Stimulated activated CD4-positive, alpha-beta T cell treated with anti-CD3 and anti-CD28 coated beads, Interleukin-1b, Interleukin-23, amount 100 ng/mL, for 1 hour (primary cell): ENCODE measurements around the gene CHCHD6.
A peak's percentile ranks its signal among the peaks of the same experiment; 100 is the strongest.

Experiments
- DNase-seq, 2 donors: peaks; one replicate each; pipeline ENCODE4 v3.0.0-alpha.2; 2020; ENCODE audit warnings: low read depth in 2 of 2

The CHCHD6 gene

DNA sequence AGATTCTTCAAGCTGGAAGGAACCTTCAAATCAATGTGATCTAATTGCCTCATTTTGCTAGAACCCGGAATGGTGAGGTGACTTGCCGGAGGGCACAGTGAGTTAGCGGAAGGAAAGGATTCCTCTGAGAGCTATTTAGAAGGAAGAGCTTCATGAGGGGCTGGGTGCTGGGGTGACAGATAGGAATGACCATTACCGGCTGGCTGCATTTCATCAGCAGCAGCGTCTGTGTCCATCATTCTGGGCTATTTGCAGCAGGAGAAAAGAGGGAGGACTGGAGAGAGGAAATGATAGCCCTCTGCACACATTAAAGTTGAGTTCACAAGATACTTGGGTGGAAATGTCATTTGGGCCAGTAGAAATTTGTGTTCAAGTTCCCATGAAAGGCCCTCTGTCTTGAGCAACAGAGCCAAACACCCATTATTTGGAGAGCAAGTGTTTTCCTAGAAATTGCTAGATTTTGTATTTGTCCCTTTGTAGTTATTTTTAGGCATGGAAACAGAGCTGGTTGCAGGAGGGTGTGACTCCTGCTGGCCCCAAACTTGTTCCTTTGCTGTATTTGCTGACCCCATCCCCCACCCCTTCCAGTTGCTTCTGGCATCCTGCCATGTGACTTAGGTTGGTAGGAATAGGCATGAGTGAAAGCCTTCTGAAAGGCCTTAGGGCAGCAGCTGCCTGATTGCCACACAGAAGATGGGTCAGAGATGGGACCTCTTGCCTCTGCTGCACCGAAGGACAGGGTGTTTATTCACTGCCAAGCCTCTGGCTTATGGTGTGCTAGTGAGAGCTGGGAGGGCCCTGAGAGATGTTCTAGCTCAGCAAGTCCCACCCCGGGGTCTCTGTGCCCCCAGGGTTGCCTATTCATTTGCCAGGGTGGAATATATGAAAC lies 191.4 kb downstream of the CHCHD6 start:
- DNase-seq, result no peak

DNA sequence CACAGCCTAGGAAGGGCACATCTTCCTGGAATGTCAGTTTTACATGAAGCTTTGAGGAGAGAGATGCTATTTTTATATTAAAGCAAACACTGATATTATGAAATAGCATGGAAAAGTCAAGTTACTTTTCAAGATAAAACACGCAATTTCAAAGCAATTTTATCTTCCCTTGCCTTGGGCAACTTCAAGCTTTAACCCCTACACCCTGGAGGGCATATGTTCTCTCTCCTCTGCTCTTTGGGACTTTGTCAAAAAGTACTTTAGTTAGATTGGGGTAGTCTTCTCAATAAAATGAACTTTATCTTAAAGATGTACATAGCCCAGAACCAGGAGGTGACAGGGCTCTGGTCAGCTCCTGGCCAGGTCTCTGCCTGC lies 192.0 kb downstream of the CHCHD6 start:
- no peak for DNase-seq

DNA sequence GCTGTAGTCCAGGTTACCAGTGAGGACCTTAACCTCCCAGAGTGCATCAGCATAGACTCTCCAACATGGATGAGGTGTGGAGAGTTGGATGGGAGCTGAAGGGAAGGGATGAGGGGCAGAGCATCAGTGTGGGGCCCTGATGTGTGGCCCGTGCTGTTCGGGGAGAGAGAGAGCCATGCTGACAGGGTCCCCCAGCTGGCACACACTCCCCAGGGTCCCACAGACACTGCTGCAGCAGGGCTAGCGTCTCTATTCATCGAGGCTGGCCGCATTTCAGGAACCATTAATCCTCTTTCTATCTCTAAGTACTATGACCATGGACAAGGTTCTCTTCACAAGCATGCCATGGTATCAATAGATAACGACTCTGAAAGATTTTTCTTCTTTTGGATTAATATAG lies 192.9 kb downstream of the CHCHD6 start:
- DNase-seq, result no peak

DNA sequence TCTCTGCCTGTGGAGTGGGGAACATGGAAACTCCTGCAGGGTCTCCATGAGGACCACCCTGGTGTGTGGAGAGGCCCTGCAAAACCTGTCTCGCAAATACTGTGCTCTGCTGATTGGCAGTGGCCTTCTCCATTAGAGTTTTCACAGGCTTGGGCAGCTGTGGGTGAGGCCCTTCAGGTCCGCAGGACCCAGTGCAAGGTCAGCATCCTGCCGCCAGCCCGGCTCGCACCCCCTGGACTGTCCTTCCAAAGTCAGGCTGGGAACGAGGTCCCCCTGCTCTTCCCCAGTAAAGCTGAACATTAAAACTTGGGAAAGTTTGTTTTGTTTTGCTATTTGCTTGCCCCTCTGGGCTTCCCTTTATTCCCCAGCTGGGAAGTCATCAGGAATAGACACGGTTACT lies 193.9 kb downstream of the CHCHD6 start:
- DNase-seq, result no peak

DNA sequence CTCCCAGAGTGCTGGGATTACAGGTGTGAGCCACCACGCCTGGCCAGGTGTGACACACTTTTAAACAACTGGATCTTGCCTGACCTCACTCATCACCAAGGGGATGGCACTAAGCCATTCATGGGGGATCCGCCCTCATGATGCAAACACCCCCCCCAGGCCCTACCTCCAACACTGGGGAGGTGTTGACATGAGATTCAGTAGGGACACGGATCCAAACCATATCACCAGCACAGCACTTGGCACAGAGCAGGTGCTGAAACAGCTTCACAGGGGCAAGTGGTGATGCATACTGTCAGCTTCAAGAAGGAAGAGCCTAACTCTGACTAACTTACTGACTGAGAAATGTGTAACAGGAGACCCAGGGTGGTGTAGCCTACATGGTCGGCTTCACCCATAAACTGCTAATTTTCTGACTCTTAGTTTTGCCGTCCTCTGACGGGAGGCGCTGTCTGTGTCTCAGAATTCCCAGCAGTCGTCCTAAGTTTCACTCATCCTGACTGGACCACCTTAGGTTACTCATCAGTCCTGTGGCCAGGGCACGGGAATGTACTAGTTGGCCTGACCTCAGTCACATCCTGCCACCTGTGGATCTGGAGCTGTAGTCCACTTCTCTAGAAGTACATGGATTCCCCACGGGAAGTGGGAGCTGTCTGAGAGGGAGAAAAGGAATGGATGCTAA lies 197.0 kb downstream of the CHCHD6 start:
- DNase-seq, result no peak

DNA sequence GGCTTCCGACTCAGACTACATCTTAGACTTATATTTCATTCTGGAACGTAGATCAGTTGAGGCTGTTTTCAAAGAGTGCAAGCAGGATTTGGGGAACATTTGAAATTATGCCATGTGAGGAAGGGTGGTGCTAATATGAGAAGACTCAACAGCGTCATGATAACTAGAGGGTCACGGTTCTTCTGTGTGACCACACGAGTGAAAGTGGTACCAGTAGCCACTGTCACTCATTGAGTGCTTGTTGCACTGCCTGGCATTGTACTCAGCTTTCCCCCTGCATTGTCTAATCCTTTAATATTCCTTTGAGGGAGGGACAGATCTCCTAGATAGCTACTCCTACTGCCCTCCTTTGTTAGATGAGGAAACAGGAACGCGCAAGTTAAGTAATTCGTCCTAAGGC lies 197.6 kb downstream of the CHCHD6 start:
- no peak for DNase-seq

DNA sequence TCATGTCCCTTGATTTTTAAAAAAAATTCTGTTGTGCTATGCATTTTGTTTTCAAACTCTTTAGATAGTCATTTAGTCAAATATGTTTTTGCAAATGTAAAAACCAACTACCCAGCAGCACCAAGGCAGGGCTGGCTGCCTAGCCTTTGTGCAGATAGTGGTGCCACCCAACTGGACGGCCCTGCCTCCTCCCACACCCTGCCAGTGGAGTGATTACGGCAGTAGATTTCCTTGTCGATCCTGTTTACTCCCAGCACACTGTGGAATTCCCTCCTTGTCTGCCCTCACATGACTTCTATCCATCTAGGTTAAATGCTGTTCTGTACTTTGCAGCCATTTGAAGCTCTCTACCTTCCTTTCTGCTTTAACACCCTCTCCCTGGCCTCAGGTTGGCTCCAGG lies 199.5 kb downstream of the CHCHD6 start:
- no peak for DNase-seq

DNA sequence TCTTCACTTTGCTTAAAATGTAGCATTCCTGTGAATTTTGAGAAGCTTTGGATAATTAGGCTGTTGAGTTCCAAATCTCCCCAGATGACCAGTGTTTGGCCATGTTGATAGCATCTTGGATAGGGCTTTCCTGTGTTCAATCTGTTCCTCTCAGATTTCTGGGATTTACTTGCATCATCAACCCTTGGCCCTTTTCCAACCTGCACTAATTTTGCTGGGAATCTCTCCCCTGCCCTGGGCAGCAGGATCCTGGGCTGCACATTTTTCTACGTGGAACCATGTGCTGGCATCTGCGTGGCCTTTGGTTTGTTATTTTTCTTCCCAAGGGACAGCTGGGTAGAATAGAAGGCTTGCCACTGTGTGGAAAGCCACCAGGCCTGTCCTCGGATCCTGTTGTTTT lies 203.5 kb downstream of the CHCHD6 start:
- DNase-seq, result no peak

DNA sequence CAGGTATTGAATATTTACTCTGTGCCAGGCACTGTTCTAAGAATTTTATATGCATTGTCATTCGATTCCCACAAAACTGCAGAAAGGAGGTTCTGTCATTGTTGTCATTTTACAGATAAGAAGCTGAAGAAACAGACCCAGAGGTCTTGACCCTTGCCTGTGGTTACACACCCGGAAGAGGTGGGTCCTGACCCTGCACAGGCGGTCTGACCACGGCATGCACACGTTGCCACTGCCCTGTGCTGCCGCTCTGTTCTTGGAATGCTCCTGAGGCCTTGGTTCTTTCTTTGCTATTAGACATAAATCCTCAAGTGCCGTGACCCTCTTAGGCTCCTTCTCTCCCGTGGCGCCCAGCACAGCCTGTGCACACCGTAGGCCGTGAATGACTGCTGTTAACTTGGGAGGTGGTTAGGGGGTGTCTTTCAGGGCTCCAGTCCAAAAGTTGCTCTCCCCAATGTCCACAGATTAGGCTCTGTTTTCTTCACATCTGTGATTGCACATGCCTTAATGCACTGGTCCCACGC lies 204.8 kb downstream of the CHCHD6 start:
- DNase-seq, result no peak

DNA sequence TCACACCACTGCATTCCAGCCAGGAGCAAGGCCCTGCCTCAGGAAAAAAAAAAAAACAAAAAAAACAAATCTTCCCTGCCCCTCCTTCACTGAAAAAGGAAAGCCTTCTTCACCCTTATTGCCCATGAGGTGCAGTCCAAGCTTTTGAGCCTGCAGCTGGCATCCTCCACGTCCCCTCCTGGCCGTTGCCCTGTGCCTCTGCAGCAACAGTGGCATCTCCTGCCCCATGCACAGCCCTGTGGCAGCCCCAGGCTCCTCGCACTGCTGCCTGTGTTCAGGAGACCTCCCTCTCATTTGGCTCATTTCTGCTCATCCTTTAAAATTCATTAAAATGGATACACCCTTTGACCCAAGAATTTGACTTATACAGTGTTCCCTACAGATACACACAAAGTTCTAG lies 206.2 kb downstream of the CHCHD6 start:
- no peak for DNase-seq

DNA sequence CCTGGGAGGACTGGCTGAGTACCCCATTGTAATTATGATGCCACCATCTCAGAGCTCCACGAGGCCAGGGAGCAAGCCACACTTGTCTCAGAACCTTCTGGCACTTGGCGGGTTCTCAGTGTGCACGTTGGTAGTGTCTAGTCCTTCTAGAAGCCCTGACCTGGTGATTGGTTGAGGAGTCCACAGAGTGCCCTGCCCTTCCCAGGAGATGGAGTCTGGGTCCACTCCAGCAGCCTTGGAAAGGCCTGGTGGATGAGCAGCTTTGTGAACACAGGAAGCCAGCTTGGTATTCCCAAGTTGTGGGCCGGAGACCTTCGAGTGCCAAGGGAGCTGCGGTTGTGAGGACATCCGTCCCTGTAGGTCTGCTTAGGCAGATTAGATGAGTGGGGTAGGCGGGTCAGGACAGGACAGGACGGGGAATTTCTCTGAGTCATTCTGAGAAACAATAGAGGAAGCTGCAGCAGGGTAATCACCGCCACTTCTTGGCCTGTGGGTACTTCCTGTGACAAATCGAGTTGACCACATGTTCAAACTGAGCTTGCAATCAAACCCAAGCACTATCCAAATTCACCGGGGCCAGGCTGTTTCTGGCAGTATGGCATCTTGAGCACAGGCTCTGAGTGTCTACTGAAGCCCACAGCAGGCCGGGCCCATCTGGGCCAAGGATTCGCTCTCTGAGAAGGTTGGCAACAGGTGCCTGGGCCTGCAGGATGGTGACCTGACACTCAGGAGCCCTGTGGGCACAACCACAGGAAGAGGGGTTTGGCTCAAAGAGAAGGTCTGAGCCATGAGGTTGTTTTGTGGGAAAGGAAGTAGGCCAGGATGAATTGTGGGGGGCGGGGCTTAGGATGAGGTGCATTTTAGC lies 207.4 kb downstream of the CHCHD6 start:
- peak; percentile 12 for DNase-seq

DNA sequence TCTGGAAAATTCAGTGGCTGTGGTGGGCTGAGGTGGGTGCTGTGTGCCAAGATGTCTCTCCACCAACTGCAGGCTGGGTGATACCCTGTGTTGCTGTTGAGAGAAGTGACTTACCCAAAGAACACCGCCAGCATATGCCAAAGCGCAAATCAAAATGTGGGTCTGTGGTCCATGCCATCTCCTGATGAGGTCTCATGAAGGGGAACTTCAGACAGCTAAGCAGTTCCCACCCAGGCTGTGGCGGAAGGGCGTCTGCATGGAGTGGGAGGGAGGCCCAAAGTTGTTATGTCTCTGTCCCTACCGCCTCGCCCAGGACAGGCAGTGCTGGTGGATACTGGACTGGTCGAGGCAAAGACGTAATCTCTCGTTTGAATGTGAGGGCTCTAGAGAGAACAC lies 208.0 kb downstream of the CHCHD6 start:
- no peak for DNase-seq

DNA sequence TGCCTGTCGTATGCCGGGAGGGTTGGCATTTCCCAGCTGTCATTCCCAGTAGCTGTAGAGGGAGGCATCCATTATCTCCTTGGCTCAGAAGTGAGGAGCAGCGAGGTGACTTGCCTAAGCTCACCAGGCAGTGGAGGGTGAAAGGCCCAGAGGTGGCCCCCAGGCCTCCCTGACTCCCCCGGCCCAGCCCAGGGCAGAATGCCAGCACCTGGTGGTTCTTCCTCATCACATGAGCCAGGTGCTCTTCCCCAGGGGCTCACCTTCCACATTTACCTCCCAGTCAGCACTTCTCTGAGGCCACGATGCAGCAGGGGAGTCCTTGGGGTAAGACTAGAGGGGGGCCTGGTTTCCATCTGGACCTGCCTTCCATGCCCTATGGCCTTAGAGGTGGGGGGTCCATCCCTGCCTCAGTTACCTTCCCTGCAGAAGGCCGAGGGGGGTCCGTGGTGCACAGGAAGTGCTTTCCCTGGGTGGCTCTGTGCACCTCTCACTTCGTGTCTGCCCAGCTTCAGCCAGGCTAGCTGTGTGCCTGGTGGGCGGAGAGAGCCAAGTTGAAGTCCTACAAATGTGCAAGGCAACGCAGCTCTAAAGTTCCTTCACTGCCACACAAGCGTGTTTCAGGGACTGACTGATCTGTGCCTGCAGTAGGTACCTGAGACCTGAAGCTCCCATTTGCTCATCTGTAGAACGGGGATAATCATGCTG lies 208.6 kb downstream of the CHCHD6 start:
- DNase-seq, result no peak

DNA sequence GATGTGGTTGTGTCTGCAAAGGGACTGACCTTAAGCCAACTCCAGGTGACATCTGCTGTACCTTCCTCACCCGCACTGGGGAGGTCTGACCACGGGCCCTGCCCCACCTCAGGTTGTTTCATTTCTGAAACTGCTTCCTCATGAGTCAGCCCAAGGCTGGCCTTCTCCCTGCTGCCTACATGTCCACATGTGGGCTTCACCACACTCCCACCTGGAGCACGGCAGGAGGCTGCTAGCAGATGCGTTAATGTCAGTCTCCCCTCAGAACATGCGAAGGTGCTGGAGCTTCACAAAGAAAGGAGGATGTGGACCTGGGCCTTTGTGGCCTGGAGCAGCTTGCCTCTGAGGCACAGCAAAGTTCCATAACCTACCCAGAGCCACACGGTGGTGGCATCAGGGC lies 209.5 kb downstream of the CHCHD6 start:
- no peak for DNase-seq

DNA sequence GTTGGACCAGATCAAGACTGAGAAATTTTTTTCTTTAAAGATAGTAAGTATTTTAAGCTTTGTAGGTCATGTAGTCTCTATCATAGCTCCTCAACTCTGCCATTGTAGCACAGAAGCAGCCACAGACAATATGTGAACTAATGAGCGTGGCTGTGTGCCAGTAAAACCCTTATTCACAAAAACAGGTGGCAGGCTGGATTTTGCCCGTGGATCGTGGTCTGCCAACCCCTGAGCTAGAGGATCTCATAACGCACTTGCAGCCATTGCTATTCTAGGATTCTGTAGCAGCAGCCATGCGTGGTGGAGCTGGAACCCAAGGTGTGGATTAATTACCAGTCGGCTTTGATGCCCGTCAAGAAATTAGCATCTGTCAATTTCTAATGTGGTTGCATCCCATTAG lies 210.2 kb downstream of the CHCHD6 start:
- DNase-seq, result no peak

DNA sequence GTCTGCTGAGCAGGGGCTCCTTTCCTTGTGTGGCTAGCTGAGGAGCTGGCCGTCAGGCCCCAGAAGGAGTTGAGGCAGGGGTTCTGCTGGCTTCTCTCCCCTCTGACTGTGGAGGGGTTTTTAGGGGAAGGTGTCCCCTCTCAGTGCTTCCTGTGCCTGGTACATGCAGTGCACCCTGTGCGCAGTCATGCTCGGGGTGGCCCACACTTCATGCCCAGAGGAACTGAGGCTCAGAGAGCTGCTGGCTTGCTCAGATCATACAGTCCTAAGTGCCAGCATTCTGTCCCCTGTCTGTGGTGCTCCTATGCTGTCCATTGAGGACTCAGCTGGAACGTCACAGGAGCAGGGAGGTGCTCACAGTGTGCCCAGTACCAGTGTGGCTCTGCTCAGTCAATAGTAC lies 211.0 kb downstream of the CHCHD6 start:
- no peak for DNase-seq

DNA sequence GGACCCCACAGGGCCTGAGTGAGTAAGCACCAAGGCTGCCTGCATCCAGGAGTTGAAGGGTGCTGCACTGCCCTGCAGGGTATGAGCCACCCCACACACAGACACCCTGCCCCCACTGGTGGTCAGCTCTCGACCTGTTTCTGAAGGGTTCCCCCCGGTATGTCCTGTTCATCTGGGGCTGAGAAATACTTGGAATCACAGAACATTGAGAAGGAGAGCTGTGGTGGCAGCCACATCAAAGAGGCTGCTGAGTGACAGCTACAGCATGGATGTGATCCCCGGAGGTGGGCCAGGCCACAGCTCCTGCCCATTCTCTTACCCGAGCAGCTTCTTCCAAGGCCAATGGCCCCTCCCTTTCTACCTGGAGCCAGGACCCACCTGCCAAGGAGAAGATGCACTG lies 212.5 kb downstream of the CHCHD6 start:
- DNase-seq, result no peak

DNA sequence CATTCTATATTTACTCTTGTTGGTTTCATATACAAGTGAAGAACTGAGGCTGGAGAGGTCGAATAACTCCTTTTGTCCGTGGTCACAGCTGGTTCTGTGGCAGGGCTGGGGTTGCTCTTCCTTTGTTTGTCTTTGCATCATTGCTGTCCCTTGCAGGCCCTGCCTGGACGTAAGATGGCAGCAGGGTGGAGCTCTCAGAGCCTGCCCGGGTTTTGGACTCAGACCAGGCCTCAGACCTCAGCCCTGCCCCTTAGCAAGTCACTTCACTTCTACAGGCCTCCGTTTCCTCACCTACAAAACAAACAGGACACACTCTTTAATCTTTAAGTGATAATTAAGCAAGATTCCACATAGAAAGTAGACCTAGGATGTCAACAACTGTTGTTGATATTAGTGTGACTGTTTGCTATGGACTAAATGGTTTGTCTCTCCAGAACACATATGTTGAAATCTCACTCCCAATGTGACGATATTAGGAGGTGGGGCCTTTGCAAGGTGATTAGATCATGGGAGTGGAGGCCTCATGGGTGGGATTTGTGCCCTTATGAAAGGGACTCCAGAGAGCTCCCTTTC lies 213.3 kb downstream of the CHCHD6 start:
- DNase-seq, result no peak

DNA sequence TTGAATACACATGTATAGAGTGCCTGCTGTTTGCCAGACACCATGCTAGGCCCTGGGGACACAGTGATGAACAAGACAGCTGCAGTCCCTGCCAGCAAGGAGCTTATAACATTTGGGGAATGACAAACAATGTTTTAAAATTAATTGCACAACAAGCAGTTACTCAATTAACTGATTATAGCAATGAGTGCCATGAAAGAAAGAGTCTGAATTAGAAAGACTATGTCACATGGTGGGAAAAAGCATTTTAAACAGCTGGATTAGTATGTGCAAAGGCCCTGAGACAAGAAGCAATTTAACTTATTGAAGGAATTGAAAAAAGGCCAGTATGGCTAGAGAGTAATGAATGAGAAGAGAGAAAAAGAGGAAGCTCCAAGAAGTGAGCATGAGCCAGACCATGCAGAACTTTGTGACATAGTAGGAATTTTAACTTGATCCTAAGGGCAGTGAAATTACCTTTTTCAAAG lies 214.3 kb downstream of the CHCHD6 start:
- DNase-seq, result no peak

DNA sequence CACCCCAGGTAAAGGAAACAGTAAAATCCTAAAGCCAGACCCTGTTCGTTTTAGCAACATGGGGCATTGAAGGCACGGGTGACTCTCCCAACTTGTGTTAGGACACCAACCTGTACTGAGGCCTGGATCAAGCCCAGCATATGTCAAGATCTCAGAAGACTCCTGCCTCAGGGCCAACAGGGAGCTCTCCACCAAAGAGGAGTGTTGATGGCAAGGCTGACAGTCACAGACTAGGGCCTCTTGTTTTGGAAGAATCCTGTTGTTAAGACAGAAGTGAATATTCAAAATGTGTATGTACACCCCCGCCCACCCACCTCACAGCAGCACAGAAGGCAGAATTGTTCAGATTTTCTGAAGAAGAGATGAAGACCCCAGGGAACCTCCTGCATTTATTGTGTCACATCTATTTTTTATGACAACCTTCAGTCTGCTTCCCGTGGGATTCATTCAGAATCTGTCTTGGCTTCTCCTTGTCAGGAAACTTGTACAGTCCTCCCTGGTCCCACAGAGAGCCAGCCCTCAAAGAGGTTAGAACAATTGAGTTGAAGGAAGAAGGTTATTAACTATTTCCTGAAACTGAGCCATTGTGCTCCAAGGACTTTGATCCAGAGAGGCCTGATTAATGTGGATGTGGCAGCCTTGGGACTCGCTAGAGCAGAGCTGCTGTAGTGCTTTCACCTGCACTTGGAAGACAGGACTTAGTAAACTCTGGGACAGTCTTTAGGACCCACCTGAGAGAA lies 217.2 kb downstream of the CHCHD6 start:
- DNase-seq, result no peak
